ENCODE data around the gene GINS1. TPM values are rescaled to one million over a fixed set of nuclear protein-coding genes. Genes with fewer than 3 reads are reported as not detected.

The GINS1 gene
- total and polyA plus RNA-seq, 4 experiments from 2014 or later: 0.62 to 1.3 (median 0.87) TPM

- H3K27ac ChIP-seq (ENCODE audit: low read depth, low read length): no peak overlapping the region
- Mint-ChIP-seq H3K9me3 (peaks cover 0 to 2% (median 0%) of the 10 kb centered on the region in 8 donors), H3K27me3 (no peaks in the 10 kb centered on the region), H3K4me3 (no peak overlapping the region), H3K27ac (peak overlapping the region in 1 of 7 donors; percentile 16), H3K4me1 (peaks cover 18 to 42% (median 20%) of the 10 kb centered on the region in 4 donors), H3K36me3 (peaks cover 11 to 23% of the 10 kb centered on the region in 2 donors)
- H3K4me3 ChIP-seq (ENCODE audit: low read length in 2 of 2): no peak overlapping the region
- no peaks in the 10 kb centered on the region for H3K36me3 ChIP-seq (ENCODE audit: insufficient read depth, low read length)
- POLR2A ChIA-PET (ENCODE audit: partially characterized antibody): interaction anchor here (0.7 kb wide), 1 partner anchor 78 kb away, joined by 3 read pairs; no protein-coding TSS in a partner anchor
- H3K9me3 ChIP-seq (ENCODE audit: control insufficient read depth in 1 of 2, low read length in 2 of 2): no peaks in the 10 kb centered on the region
- DNase-seq: no peak
- H3K27me3 ChIP-seq (ENCODE audit: insufficient read depth, low read length): no peaks in the 10 kb centered on the region
- CTCF ChIA-PET (ENCODE audit: partially characterized antibody): no interaction called here
- no peaks in the 10 kb centered on the region for H3K4me1 ChIP-seq (ENCODE audit: insufficient read depth, low read length)
- intact Hi-C loops (cut with micrococcal nuclease): no loop called here
These were observed 29.1 kb upstream of the GINS1 start for GRCh38 chr20:25378189-25378883.

GRCh38 chr20:25378884-25379733 lies 28.4 kb upstream of the GINS1 start:
- no peak overlapping the region for H3K4me3 ChIP-seq (ENCODE audit: low read length in 2 of 2)
- ChIA-PET CTCF (ENCODE audit: partially characterized antibody) (no interaction called here), POLR2A (ENCODE audit: partially characterized antibody) (no interaction called here)
- H3K27me3 ChIP-seq (ENCODE audit: insufficient read depth, low read length): no peaks in the 10 kb centered on the region
- H3K4me1 ChIP-seq (ENCODE audit: insufficient read depth, low read length): no peaks in the 10 kb centered on the region
- intact Hi-C loops (cut with micrococcal nuclease): no loop called here
- H3K4me1 Mint-ChIP-seq: peaks cover 18 to 42% (median 19%) of the 10 kb centered on the region in 4 donors
- peaks cover 10 to 17% of the 10 kb centered on the region in 2 donors for H3K36me3 Mint-ChIP-seq
- peaks cover 0 to 2% (median 0%) of the 10 kb centered on the region in 8 donors for H3K9me3 Mint-ChIP-seq
- H3K4me3 Mint-ChIP-seq: no peak overlapping the region
- no peak overlapping the region for H3K27ac ChIP-seq (ENCODE audit: low read depth, low read length)
- H3K36me3 ChIP-seq (ENCODE audit: insufficient read depth, low read length): no peaks in the 10 kb centered on the region
- DNase-seq: no peak
- H3K9me3 ChIP-seq (ENCODE audit: control insufficient read depth in 1 of 2, low read length in 2 of 2): no peaks in the 10 kb centered on the region
- H3K27me3 Mint-ChIP-seq: no peaks in the 10 kb centered on the region
- H3K27ac Mint-ChIP-seq: peak overlapping the region in 2 of 7 donors; percentile 16 to 81

GRCh38 chr20:25380945-25381614 lies 26.4 kb upstream of the GINS1 start:
- Mint-ChIP-seq H3K4me3 (no peak overlapping the region), H3K4me1 (peaks cover 14 to 38% (median 18%) of the 10 kb centered on the region in 4 donors), H3K27ac (peak overlapping the region in 1 of 7 donors; percentile 7), H3K27me3 (no peaks in the 10 kb centered on the region), H3K36me3 (peaks cover 9 to 15% of the 10 kb centered on the region in 2 donors), H3K9me3 (peaks cover 0 to 2% (median 0%) of the 10 kb centered on the region in 8 donors)
- no peaks in the 10 kb centered on the region for H3K27me3 ChIP-seq (ENCODE audit: insufficient read depth, low read length)
- no peak overlapping the region for H3K27ac ChIP-seq (ENCODE audit: low read depth, low read length)
- H3K4me3 ChIP-seq (ENCODE audit: low read length in 2 of 2): no peak overlapping the region
- no peak for DNase-seq
- H3K36me3 ChIP-seq (ENCODE audit: insufficient read depth, low read length): no peaks in the 10 kb centered on the region
- H3K4me1 ChIP-seq (ENCODE audit: insufficient read depth, low read length): no peaks in the 10 kb centered on the region
- intact Hi-C loops (cut with micrococcal nuclease): no loop called here
- no peaks in the 10 kb centered on the region for H3K9me3 ChIP-seq (ENCODE audit: control insufficient read depth in 1 of 2, low read length in 2 of 2)
- POLR2A ChIA-PET (ENCODE audit: partially characterized antibody): no interaction called here
- CTCF ChIA-PET (ENCODE audit: partially characterized antibody): no interaction called here

- POLR2A ChIA-PET (ENCODE audit: partially characterized antibody): no interaction called here
- Mint-ChIP-seq H3K4me1 (peaks cover 15 to 38% (median 19%) of the 10 kb centered on the region in 4 donors), H3K27me3 (no peaks in the 10 kb centered on the region), H3K9me3 (peaks cover 0 to 2% (median 0%) of the 10 kb centered on the region in 8 donors), H3K36me3 (peaks cover 9 to 15% of the 10 kb centered on the region in 2 donors), H3K4me3 (no peak overlapping the region), H3K27ac (no peak overlapping the region)
- CTCF ChIA-PET (ENCODE audit: partially characterized antibody): no interaction called here
- Histone ChIP-seq H3K36me3 (ENCODE audit: insufficient read depth, low read length) (no peaks in the 10 kb centered on the region), H3K27me3 (ENCODE audit: insufficient read depth, low read length) (no peaks in the 10 kb centered on the region), H3K4me1 (ENCODE audit: insufficient read depth, low read length) (no peaks in the 10 kb centered on the region), H3K27ac (ENCODE audit: low read depth, low read length) (no peak overlapping the region), H3K4me3 (ENCODE audit: low read length in 2 of 2) (no peak overlapping the region), H3K9me3 (ENCODE audit: control insufficient read depth in 1 of 2, low read length in 2 of 2) (no peaks in the 10 kb centered on the region)
- intact Hi-C loops (cut with micrococcal nuclease): no loop called here
- no peak for DNase-seq
These were observed 24.6 kb upstream of the GINS1 start for GRCh38 chr20:25382704-25383370.

GRCh38 chr20:25389401-25389857 lies 18.0 kb upstream of the GINS1 start:
- ChIA-PET POLR2A (ENCODE audit: partially characterized antibody) (no interaction called here), CTCF (ENCODE audit: partially characterized antibody) (interaction anchor here (2.0 kb wide), 1 partner anchor 94 kb away, joined by 4 read pairs; no protein-coding TSS in a partner anchor)
- H3K4me1 ChIP-seq (ENCODE audit: insufficient read depth, low read length): peaks cover 15% of the 10 kb centered on the region
- Mint-ChIP-seq H3K4me1 (peaks cover 12 to 25% (median 16%) of the 10 kb centered on the region in 4 donors), H3K9me3 (no peaks in the 10 kb centered on the region), H3K36me3 (peaks cover 0 to 7% of the 10 kb centered on the region in 2 donors), H3K27ac (peak overlapping the region in 6 of 7 donors; percentile 67 to 84 (median 84)), H3K27me3 (no peaks in the 10 kb centered on the region), H3K4me3 (peak overlapping the region; percentile 86 to 91 (median 89))
- no peaks in the 10 kb centered on the region for H3K36me3 ChIP-seq (ENCODE audit: insufficient read depth, low read length)
- H3K27ac ChIP-seq (ENCODE audit: low read depth, low read length): no peak overlapping the region
- no peaks in the 10 kb centered on the region for H3K9me3 ChIP-seq (ENCODE audit: control insufficient read depth in 1 of 2, low read length in 2 of 2)
- peak in 1 of 5 donors; percentile 9 for DNase-seq
- no peaks in the 10 kb centered on the region for H3K27me3 ChIP-seq (ENCODE audit: insufficient read depth, low read length)
- intact Hi-C loops (cut with micrococcal nuclease): no loop called here
- H3K4me3 ChIP-seq (ENCODE audit: low read length in 2 of 2): peak overlapping the region in 1 of 2 donors; percentile 83

GRCh38 chr20:25389858-25390537 lies 17.5 kb upstream of the GINS1 start:
- peaks cover 0 to 7% of the 10 kb centered on the region in 2 donors for H3K36me3 Mint-ChIP-seq
- intact Hi-C loops (cut with micrococcal nuclease): loop anchor here (1.0 to 5.0 kb wide), 10 partner anchors 17 to 1968 kb away; partner anchors contain the start of genes ACSS1, APMAP, GINS1 and NANP
- Histone ChIP-seq H3K9me3 (ENCODE audit: control insufficient read depth in 1 of 2, low read length in 2 of 2) (no peaks in the 10 kb centered on the region), H3K27me3 (ENCODE audit: insufficient read depth, low read length) (no peaks in the 10 kb centered on the region), H3K27ac (ENCODE audit: low read depth, low read length) (peak overlapping the region; percentile 61), H3K4me1 (ENCODE audit: insufficient read depth, low read length) (peaks cover 15% of the 10 kb centered on the region), H3K4me3 (ENCODE audit: low read length in 2 of 2) (peak overlapping the region in 1 of 2 donors; percentile 83), H3K36me3 (ENCODE audit: insufficient read depth, low read length) (no peaks in the 10 kb centered on the region)
- no peaks in the 10 kb centered on the region for H3K27me3 Mint-ChIP-seq
- no peaks in the 10 kb centered on the region for H3K9me3 Mint-ChIP-seq
- DNase-seq: peak in 3 of 5 donors; percentile 10 to 43 (median 16)
- peaks cover 12 to 25% (median 14%) of the 10 kb centered on the region in 4 donors for H3K4me1 Mint-ChIP-seq
- peak overlapping the region; percentile 86 to 91 (median 89) for H3K4me3 Mint-ChIP-seq
- peak overlapping the region; percentile 4 to 84 (median 83) for H3K27ac Mint-ChIP-seq
- ChIA-PET POLR2A (ENCODE audit: partially characterized antibody) (interaction anchor here (0.8 to 2.5 kb wide), 5 partner anchors 9 to 299 kb away, joined by 3 to 16 read pairs (median 6); partner anchors contain the start of genes ENTPD6 and GINS1), CTCF (ENCODE audit: partially characterized antibody) (interaction anchor here (2.0 kb wide), 1 partner anchor 95 kb away, joined by 4 read pairs; no protein-coding TSS in a partner anchor)

All from CD4-positive, alpha-beta memory T cell (primary cell).